ENCODE data around the gene SKAP2. TPM values are rescaled to one million over a fixed set of nuclear protein-coding genes. Genes with fewer than 3 reads are reported as not detected.
"Not testable (repeated sequence)": the region's sequence is repeated elsewhere in the genome, so short reads cannot be mapped to it uniquely, and the experiment has no call there.

SKAP2 gene
- total RNA-seq, 1 experiment from 2014 or later = 0.56 TPM

GRCh38 chr7:26843705-26844104 lies 20.7 kb downstream of the SKAP2 start:
- CTCF ChIA-PET = no interaction called here
- Histone ChIP-seq H3K27me3 (replicated peaks; ENCODE audit: insufficient read depth, low read depth, low read length, poor library complexity) (peaks cover 66% of the 10 kb centered on the region), H3K9me3 (ENCODE audit: low read depth, low read length, poor library complexity, severe bottlenecking) (no peaks in the 10 kb centered on the region), H3K27ac (ENCODE audit: low read depth, low read length, poor library complexity, severe bottlenecking) (no peak overlapping the region), H3K36me3 (ENCODE audit: insufficient read depth, low read length, poor library complexity, severe bottlenecking) (no peaks in the 10 kb centered on the region), H3K4me3 (ENCODE audit: low read depth, low read length, poor library complexity, severe bottlenecking) (no peak overlapping the region), H3K4me1 (ENCODE audit: insufficient read depth, low read length, poor library complexity, severe bottlenecking) (no peaks in the 10 kb centered on the region)
- BruUV-seq (replicated peaks) = no TSS peak
- intact Hi-C loops (cut with micrococcal nuclease; ENCODE audit: unreplicated experiment) = no loop called here
- POLR2A ChIA-PET (ENCODE audit: low non-redundant PET) = no interaction called here
- DNase-seq (ENCODE audit: low spot score) = no peak
- no peak for TF ChIP-seq EZH2 (IDR thresholded peaks at IDR 0.05; ENCODE audit: borderline replicate concordance, low read depth, low read length, poor library complexity, severe bottlenecking)
- TF ChIP-seq CTCF (conservative IDR thresholded peaks at IDR 0.05; ENCODE audit: low read depth, low read length) = no peak

GRCh38 chr7:26842897-26843296 lies 21.5 kb downstream of the SKAP2 start:
- ChIA-PET POLR2A (ENCODE audit: low non-redundant PET) (no interaction called here), CTCF (no interaction called here)
- BruUV-seq (replicated peaks) = no TSS peak
- intact Hi-C loops (cut with micrococcal nuclease; ENCODE audit: unreplicated experiment) = no loop called here
- H3K27ac ChIP-seq (ENCODE audit: low read depth, low read length, poor library complexity, severe bottlenecking) = no peak overlapping the region
- TF ChIP-seq CTCF (conservative IDR thresholded peaks at IDR 0.05; ENCODE audit: low read depth, low read length) (no peak), EZH2 (IDR thresholded peaks at IDR 0.05; ENCODE audit: borderline replicate concordance, low read depth, low read length, poor library complexity, severe bottlenecking) (no peak)
- H3K36me3 ChIP-seq (ENCODE audit: insufficient read depth, low read length, poor library complexity, severe bottlenecking) = no peaks in the 10 kb centered on the region
- H3K9me3 ChIP-seq (ENCODE audit: low read depth, low read length, poor library complexity, severe bottlenecking) = no peaks in the 10 kb centered on the region
- H3K4me3 ChIP-seq (ENCODE audit: low read depth, low read length, poor library complexity, severe bottlenecking) = no peak overlapping the region
- no peaks in the 10 kb centered on the region for H3K4me1 ChIP-seq (ENCODE audit: insufficient read depth, low read length, poor library complexity, severe bottlenecking)
- DNase-seq (ENCODE audit: low spot score) = no peak
- H3K27me3 ChIP-seq (replicated peaks; ENCODE audit: insufficient read depth, low read depth, low read length, poor library complexity) = peaks cover 64% of the 10 kb centered on the region

GRCh38 chr7:26841003-26841739 lies 23.2 kb downstream of the SKAP2 start:
- ChIA-PET POLR2A (ENCODE audit: low non-redundant PET) (no interaction called here), CTCF (no interaction called here)
- DNase-seq (ENCODE audit: low spot score) = no peak
- Histone ChIP-seq H3K27me3 (replicated peaks; ENCODE audit: insufficient read depth, low read depth, low read length, poor library complexity) (peaks cover 60% of the 10 kb centered on the region), H3K9me3 (ENCODE audit: low read depth, low read length, poor library complexity, severe bottlenecking) (no peaks in the 10 kb centered on the region), H3K36me3 (ENCODE audit: insufficient read depth, low read length, poor library complexity, severe bottlenecking) (no peaks in the 10 kb centered on the region), H3K4me3 (ENCODE audit: low read depth, low read length, poor library complexity, severe bottlenecking) (no peak overlapping the region), H3K27ac (ENCODE audit: low read depth, low read length, poor library complexity, severe bottlenecking) (no peak overlapping the region), H3K4me1 (ENCODE audit: insufficient read depth, low read length, poor library complexity, severe bottlenecking) (no peaks in the 10 kb centered on the region)
- no TSS peak for BruUV-seq (replicated peaks)
- intact Hi-C loops (cut with micrococcal nuclease; ENCODE audit: unreplicated experiment) = no loop called here
- TF ChIP-seq CTCF (conservative IDR thresholded peaks at IDR 0.05; ENCODE audit: low read depth, low read length) (no peak), EZH2 (IDR thresholded peaks at IDR 0.05; ENCODE audit: borderline replicate concordance, low read depth, low read length, poor library complexity, severe bottlenecking) (no peak)

- H3K36me3 ChIP-seq (ENCODE audit: insufficient read depth, low read length, poor library complexity, severe bottlenecking); H3K4me1 ChIP-seq (ENCODE audit: insufficient read depth, low read length, poor library complexity, severe bottlenecking); H3K4me3 ChIP-seq (ENCODE audit: low read depth, low read length, poor library complexity, severe bottlenecking); POLR2A ChIA-PET (ENCODE audit: low non-redundant PET); DNase-seq (ENCODE audit: low spot score); H3K9me3 ChIP-seq (ENCODE audit: low read depth, low read length, poor library complexity, severe bottlenecking); BruUV-seq (replicated peaks); H3K27ac ChIP-seq (ENCODE audit: low read depth, low read length, poor library complexity, severe bottlenecking); intact Hi-C loops (cut with micrococcal nuclease; ENCODE audit: unreplicated experiment); CTCF ChIA-PET: not testable (repeated sequence)
- H3K27me3 ChIP-seq (replicated peaks; ENCODE audit: insufficient read depth, low read depth, low read length, poor library complexity) = peaks cover 22% of the 10 kb centered on the region
Measured at GRCh38 chr7:26836793-26837192, 27.6 kb downstream of the SKAP2 start.
